GM12872 (cell line): Measurements from ENCODE around the gene ITGAV.

Source experiments
- TF ChIP-seq, protein P1 (sequence below): IDR thresholded peaks from 3 replicates; pipeline ENCODE4 v1.5.1; 2011; ENCODE audit warnings: low read depth, mild to moderate bottlenecking, low read length, moderate library complexity; ENCODE audit not compliant: insufficient read depth

The ITGAV gene

DNA sequence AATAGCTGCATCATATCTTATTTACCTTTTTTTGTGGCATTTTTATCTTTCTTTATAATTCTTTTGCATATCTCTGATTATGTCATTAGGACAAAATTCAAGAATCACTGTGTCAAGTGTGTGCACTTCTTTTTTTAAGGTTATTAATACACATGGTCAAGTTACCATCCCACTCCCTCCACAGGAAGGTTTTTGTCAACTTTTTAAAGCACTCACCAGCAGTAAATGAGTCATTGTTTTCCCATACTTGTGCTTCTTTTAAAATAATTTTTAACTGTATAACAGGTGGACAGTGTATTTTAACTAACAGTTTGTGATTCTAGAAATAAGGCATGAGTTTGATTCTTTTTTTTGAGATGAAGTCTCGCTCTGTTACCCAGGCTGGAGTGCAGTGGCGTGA lies 58.3 kb downstream of the ITGAV start:
- TF ChIP-seq, protein P1, sequence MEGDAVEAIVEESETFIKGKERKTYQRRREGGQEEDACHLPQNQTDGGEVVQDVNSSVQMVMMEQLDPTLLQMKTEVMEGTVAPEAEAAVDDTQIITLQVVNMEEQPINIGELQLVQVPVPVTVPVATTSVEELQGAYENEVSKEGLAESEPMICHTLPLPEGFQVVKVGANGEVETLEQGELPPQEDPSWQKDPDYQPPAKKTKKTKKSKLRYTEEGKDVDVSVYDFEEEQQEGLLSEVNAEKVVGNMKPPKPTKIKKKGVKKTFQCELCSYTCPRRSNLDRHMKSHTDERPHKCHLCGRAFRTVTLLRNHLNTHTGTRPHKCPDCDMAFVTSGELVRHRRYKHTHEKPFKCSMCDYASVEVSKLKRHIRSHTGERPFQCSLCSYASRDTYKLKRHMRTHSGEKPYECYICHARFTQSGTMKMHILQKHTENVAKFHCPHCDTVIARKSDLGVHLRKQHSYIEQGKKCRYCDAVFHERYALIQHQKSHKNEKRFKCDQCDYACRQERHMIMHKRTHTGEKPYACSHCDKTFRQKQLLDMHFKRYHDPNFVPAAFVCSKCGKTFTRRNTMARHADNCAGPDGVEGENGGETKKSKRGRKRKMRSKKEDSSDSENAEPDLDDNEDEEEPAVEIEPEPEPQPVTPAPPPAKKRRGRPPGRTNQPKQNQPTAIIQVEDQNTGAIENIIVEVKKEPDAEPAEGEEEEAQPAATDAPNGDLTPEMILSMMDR, result no peak

DNA sequence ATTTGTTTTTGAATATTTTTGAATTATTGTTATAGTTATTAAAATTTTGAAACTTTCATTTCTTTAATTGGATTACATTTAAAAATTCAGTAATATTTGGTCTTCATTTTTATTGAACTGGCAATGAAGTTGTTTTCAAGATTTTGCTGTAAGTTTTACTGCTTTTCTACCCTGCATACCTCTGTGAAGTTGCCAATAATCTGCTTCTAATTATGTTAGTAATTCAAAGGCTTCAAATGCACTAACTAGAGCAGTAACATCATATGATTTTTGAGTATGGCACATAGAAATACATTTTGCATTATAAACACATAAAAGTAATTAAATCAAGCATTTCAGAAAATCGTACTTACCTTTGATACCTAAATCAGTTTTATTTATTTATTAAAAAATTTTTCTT lies 63.7 kb downstream of the ITGAV start:
- TF ChIP-seq, protein P1, result no peak

- TF ChIP-seq, protein P1, result no peak
Observed at GRCh38 chr2:186659383-186659782, 69.5 kb downstream of the ITGAV start.

- TF ChIP-seq, protein P1, result no peak
Observed at GRCh38 chr2:186664385-186665043, 74.7 kb downstream of the ITGAV start.

DNA sequence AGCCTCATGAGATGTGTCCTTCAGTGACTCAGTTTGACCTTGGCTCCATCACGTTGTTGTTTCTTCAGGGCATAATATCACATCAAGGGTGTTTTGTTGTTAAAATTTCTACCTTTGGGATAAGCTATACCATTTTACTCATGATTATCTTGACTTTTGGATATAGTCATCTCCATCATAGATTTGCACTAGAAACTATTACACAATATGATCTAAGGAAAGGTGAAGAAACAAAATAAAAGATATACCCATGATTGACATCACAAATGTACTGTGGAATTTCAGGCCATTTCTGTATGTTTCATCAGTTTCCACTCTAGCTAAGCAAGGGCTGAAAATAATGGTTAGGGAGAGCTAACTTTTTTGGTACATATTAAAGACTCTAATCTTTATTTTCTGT lies 79.3 kb downstream of the ITGAV start:
- TF ChIP-seq, protein P1, result no peak

GRCh38 chr2:186670831-186671230 lies 81.0 kb downstream of the ITGAV start:
- TF ChIP-seq, protein P1, result no peak

DNA sequence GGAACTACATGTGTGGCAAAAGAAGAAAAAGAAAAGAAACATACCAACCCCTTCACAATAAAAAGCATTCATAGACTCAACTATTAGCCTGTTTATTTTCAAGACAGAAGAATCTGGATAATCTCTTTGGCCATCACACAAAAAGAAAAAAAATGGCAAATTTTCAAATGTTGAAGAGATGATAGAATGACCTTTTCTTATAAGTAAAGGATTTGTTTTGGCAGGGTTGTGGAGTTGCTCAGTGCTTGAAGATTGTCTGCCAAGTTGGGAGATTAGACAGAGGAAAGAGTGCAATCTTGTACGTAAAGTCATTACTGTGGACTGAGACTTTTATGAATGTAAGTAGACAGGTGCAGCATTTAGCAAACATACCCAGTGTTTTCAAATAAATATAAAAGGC lies 85.5 kb downstream of the ITGAV start:
- TF ChIP-seq, protein P1, result no peak

GRCh38 chr2:186683341-186683740 lies 93.5 kb downstream of the ITGAV start:
- TF ChIP-seq, protein P1, result no peak
